Activated CD8-positive, alpha-beta memory T cell treated with anti-CD3 and anti-CD28 coated beads, Interleukin-2, amount 50 U/mL, for 48 hours (primary cell): ENCODE measurements around the gene SPACA7.
"Not testable (repeated sequence)": the region's sequence is repeated elsewhere in the genome, so short reads cannot be mapped to it uniquely, and the experiment has no call there.

Source experiments
- DNase-seq: peaks from one replicate; pipeline ENCODE4 v3.0.0-alpha.2; 2020

Gene SPACA7

DNA sequence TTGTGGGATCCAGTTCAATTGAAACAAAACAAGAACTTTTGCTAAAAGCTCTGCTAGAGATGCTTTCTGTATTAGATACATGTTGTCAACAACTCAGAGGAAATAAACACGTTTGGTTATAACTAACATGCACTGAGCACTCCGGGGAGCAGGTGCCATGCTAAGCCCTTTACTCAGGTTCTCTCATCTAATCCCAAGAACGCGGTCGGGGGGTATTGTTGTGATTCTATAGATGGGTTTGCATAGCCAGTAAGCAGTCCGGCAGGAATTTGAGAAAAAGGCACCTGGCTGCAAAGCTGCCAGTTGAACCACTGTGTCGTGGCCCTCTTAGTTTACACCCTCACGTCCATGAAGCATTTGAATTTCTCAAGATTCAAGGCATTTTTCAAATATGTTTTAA lies 24.3 kb upstream of the SPACA7 start:
- DNase-seq, result no peak

- DNase-seq, result no peak
Measured at GRCh38 chr13:112353856-112354255, 22.3 kb upstream of the SPACA7 start.

DNA sequence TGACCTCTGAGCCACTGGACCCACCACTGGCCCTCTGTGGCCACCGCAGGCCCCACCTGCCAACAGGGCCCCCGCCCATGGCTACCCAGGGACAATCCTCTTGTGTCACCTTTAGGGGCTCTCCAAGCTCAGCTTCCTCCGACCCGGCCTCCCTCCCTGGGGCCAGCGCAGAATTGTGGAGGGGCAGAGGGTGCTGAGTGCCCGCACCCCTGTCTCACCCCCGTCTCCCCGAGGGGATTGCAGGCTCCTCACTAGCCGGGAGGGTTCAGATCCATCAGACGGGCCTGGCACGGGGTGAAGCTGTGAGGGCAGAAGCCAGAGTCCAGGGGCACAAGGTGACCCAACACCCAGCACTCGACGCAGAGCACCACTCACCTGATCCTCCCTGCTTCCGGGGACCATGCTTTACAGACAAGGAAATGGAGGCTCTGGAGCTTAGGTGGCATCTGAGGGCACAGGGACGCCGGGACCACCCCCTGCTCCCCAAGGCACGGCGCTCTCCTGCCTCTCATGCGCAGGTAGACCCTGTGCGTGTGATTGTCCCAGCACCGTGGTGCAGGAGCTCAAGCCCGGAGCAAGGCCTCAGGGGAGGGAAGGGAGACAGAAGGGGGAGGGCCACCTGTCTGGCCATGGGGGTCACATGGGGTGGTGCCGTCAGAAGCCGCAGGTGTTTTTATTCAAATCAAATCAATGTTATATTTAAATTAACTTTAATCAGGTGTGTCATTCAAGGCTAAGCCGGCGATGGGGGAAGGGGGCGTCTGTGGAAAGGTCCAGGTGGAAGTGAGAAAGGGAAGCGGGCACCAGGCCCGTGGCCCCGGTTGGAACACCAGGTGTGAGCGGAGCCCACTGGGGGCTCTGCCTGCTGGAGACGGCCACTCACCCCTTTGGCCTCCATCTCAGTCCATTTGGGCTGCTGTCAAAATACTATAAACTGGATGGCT lies 21.6 kb upstream of the SPACA7 start:
- no peak for DNase-seq

GRCh38 chr13:112355274-112355838 lies 20.8 kb upstream of the SPACA7 start:
- no peak for DNase-seq

- DNase-seq, result no peak
Measured at GRCh38 chr13:112356190-112356589, 20.0 kb upstream of the SPACA7 start.

DNA sequence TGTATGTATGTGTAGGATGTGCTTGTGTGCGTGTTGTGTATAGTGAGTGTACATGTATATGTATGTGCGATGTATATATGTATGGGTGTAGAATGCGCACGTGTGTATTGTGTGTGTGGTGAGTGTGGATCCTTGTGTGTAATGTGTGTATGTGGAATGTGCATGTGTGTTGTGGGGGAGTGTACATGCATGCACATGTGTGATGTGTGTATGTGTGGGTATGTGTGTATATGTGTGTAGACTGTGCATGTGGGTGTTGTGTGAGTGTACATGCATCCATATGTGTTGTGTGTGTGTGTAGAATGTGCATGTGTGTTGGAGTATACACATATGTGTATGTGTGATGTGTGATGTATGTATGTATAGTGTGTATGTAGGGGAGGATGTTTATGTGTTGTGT lies 18.0 kb upstream of the SPACA7 start:
- no peak for DNase-seq

GRCh38 chr13:112362021-112362420 lies 14.1 kb upstream of the SPACA7 start:
- DNase-seq, result no peak

GRCh38 chr13:112363867-112364528 lies 12.2 kb upstream of the SPACA7 start:
- no peak for DNase-seq

GRCh38 chr13:112366907-112367646 lies 9.1 kb upstream of the SPACA7 start:
- DNase-seq, result no peak

DNA sequence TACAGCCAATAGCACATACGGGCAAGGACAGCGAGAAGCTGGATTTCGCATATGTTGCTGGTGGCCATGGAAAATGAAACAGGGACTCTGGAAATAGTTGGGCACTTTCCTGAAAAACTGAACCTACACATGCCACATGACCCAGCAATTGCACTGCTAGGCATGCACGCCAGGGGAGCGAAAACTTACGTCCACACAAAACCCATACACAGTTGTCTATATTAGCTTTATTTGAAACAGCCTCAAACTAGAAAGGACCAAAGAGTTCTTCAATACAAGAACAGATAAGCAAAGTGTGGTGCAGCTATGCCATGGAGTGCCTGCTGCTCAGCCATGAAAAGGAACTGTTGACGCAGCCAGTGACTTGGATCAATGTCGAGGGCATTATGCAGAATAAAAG lies 7.3 kb upstream of the SPACA7 start:
- no peak for DNase-seq

- no peak for DNase-seq
Measured at GRCh38 chr13:112370311-112370710, 5.8 kb upstream of the SPACA7 start.

DNA sequence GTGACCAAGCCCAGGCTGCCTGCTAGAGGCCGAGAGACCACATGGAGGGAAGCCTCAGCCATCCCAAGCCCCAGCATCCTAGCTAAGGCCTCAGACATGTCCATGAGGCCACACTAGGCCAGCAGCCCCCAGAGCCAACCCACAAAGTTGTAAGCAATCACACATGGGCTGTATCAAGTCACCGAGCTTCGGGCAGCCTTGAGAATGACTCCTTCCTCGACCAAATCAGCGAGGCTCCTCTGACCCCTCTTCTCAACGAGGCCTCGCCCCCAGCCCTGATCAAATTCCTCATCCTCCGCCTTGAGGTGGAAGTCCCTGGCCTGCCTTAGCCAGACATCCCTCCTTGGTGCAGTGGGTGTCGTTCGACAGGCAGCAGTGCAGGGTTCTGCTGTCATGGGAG lies 1.9 kb upstream of the SPACA7 start:
- DNase-seq, result no peak

- no peak for DNase-seq
Measured at GRCh38 chr13:112391746-112392145, 15.6 kb downstream of the SPACA7 start.

GRCh38 chr13:112392719-112393118 lies 16.6 kb downstream of the SPACA7 start:
- DNase-seq, result no peak

- not testable (repeated sequence) for DNase-seq
Measured at GRCh38 chr13:112395022-112395421, 18.9 kb downstream of the SPACA7 start.

- not testable (repeated sequence) for DNase-seq
Measured at GRCh38 chr13:112395941-112396340, 19.8 kb downstream of the SPACA7 start.

GRCh38 chr13:112397108-112397507 lies 21.0 kb downstream of the SPACA7 start:
- DNase-seq, result no peak

- not testable (repeated sequence) for DNase-seq
Measured at GRCh38 chr13:112398347-112398746, 22.2 kb downstream of the SPACA7 start.

DNA sequence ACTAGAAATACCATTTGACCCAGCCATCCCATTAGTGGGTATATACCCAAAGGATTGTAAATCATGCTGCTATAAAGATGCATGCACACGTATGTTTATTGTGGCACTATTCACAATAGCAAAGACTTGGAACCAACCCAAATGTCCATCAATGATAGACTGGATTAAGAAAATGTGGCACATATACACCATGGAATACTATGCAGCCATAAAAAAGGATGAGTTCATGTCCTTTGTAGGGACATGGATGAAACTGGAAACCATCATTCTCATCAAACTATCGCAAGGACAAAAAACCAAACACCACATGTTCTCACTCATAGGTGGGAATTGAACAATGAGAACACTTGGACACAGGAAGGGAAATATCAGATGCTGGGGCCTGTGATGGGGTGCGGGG lies 33.7 kb downstream of the SPACA7 start:
- not testable (repeated sequence) for DNase-seq

GRCh38 chr13:112416647-112417046 lies 40.5 kb downstream of the SPACA7 start:
- DNase-seq, result no peak

DNA sequence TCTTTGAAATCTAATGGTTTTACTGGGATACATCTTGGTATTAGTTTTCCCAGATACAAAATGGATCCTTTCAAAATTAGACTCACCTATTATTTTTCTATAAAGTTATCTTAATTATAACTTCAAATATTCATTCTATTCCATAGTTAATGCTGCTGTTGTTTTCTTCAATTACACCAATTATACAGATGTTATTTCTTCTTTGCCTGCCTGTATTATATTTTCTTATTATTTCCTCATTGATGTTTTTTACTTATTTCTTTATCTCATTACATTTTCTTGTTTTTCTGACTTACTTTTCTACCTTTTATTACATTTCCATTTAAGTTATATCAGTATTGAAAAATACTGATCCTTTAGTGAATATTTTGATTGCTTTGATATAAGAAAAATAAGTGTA lies 40.9 kb downstream of the SPACA7 start:
- no peak for DNase-seq

- DNase-seq, result no peak
Measured at GRCh38 chr13:112424098-112424497, 47.9 kb downstream of the SPACA7 start.

DNA sequence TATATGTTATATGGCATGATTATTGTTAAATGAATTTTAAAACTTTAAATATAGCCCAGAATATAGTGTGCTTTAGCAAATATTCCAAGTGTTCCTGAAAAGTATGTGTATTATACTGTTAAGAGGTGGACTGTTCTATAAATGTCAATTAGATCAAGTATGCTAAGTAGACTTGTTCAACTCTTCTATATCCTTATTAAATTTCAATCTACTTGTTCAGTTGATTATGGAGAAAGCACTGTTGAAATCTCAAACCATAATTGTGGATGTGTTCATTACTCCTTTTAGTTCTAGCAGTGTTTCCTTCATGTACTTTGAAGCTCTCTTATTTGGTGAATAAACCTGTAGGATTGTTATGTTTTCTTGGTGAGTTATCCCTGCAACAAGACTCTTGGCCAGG lies 52.5 kb downstream of the SPACA7 start:
- no peak for DNase-seq
